GM12878 (cell line): Measurements from ENCODE around the gene TMEM229B.

ENCODE experiments used
- CTCF ChIP-seq, 3 experiments: IDR thresholded peaks in 2 of 3; conservative IDR thresholded peaks in 1 of 3; 2 replicates each; pipeline ENCODE4 v1.5.1; 2011; ENCODE audit warnings: low read depth in 3 of 3, low read length in 3 of 3, mild to moderate bottlenecking in 3 of 3, control low read depth in 2 of 3, moderate library complexity in 2 of 3, inconsistent platforms in 1 of 3, mixed read lengths in 1 of 3; ENCODE audit not compliant: control insufficient read depth in 2 of 3, insufficient read depth in 1 of 3; ENCODE audit errors: extremely low read depth in 1 of 3
- POLR2A ChIP-seq: IDR thresholded peaks from 2 replicates; pipeline ENCODE4 v1.6.1; 2011; ENCODE audit warnings: low read depth, mild to moderate bottlenecking, low read length
- SMAD1 ChIP-seq: fragments of 450-650 bp; IDR thresholded peaks from 2 replicates; pipeline ENCODE4 v1.6.1; 2018; ENCODE audit warnings: mild to moderate bottlenecking, low read depth; ENCODE audit not compliant: partially characterized antibody
- SP1 ChIP-seq: IDR thresholded peaks from one replicate; pipeline ENCODE4 v1.6.1; 2011; ENCODE audit warnings: low read depth, low read length

DNA sequence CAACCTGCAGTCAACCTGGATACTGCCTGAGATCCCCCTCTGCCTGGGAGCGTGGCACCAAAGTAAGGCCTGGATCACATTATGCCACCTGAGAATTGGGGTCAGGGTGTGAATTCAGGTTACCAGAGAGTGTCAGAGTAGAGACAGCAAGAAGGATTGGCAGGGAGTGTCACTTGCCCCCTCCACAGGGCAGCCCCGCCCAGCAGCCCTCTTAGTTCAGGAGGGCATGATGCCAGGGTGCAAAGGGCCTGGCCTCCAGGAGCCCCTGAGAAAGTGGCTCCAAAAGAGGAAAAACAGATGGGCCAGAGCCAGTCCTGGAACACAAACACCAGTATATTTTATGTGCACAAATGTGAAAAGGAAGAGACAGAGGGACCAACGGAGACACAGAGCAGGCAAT lies 18.6 kb downstream of the TMEM229B start:
- TF ChIP-seq POLR2A (no peak), SMAD1 (no peak), SP1 (no peak), CTCF (IDR thresholded peaks at IDR 0.05 in 2 of 3, conservative IDR thresholded peaks at IDR 0.05 in 1 of 3; ENCODE audit: control insufficient read depth in 2 of 3, extremely low read depth in 1 of 3, insufficient read depth in 1 of 3, low read depth in 3 of 3, low read length in 3 of 3) (no peak)
